SK-N-SH (cell line): ENCODE data around the gene TUBGCP5. TPM values are rescaled to one million over a fixed set of nuclear protein-coding genes. Genes with fewer than 3 reads are reported as not detected.

ENCODE experiments used
- CTCF ChIA-PET: fragments of 300-600, 350-600 bp; formaldehyde crosslinking; extraction: SDS; loops from one replicate; lab custom pipeline; 2021; lab: Yijun Ruan, JAX
- POLR2A ChIA-PET: fragments of 350-600 bp; sonication (Branson Sonifier 250); formaldehyde crosslinking; extraction: SDS; loops from one replicate; lab custom pipeline; 2020; ENCODE audit warnings: antibody characterized with exemption, inconsistent platforms; lab: Yijun Ruan, JAX
- DNase-seq: peaks from one replicate; pipeline ENCODE4 v3.0.0; 2012
- H2AFZ ChIP-seq: fragments of 200-600 bp; sonication (generic); 2 replicates; pipeline ENCODE4 v1.8.1; 2016; ENCODE audit warnings: antibody characterized with exemption, mild to moderate bottlenecking, low read depth
- H3F3A ChIP-seq: fragments of 200-600 bp; sonication (generic); replicated peaks from 2 replicates; pipeline ENCODE3; 2016; ENCODE audit warnings: antibody characterized with exemption, mild to moderate bottlenecking; ENCODE audit not compliant: insufficient read depth
- H3K27ac ChIP-seq, 2 experiments: fragments of 200-500 bp in 1 of 2; fragments of 200-600 bp in 1 of 2; sonication (Bioruptor generic) in 1 of 2; sonication (generic), shearing (Covaris generic) in 1 of 2; 2 replicates each; pipeline versions ENCODE4 v1.5.1 to v1.6.1; 2014 to 2016; ENCODE audit warnings: low read depth in 2 of 2, inconsistent platforms in 1 of 2, low read length in 1 of 2, mild to moderate bottlenecking in 1 of 2, mixed read lengths in 1 of 2
- H3K27me3 ChIP-seq: fragments of 200-600 bp; sonication (generic), shearing (Covaris generic); 2 replicates; pipeline ENCODE4 v1.6.1; 2016; ENCODE audit warnings: mixed run types; ENCODE audit not compliant: insufficient read depth
- H3K36me3 ChIP-seq, 2 experiments: fragments of 200-500 bp in 1 of 2; fragments of 200-600 bp in 1 of 2; sonication (Bioruptor generic) in 1 of 2; sonication (generic) in 1 of 2; replicated peaks in 1 of 2; 2 replicates each; pipeline versions ENCODE3 to v1.5.1; 2014 to 2016; ENCODE audit warnings: low read length in 1 of 2, mild to moderate bottlenecking in 1 of 2; ENCODE audit not compliant: insufficient read depth in 2 of 2, control insufficient read depth in 1 of 2
- H3K4me1 ChIP-seq, 2 experiments: fragments of 200-500 bp in 1 of 2; fragments of 200-600 bp in 1 of 2; sonication (Bioruptor generic) in 1 of 2; sonication (generic), shearing (Covaris generic) in 1 of 2; 2 replicates each; pipeline versions ENCODE4 v1.5.1 to v1.6.1; 2014 to 2016; ENCODE audit warnings: low read depth in 1 of 2, low read length in 1 of 2, mixed run types in 1 of 2; ENCODE audit not compliant: insufficient read depth in 2 of 2, control insufficient read depth in 1 of 2
- H3K4me2 ChIP-seq: fragments of 200-600 bp; sonication (generic), shearing (Covaris generic); 2 replicates; pipeline ENCODE4 v1.6.1; 2017; ENCODE audit warnings: mixed run types
- H3K4me3 ChIP-seq, 2 experiments: fragments of 200-500 bp in 1 of 2; fragments of 200-600 bp in 1 of 2; sonication (Bioruptor generic) in 1 of 2; sonication (generic), shearing (Covaris generic) in 1 of 2; 2 replicates each; pipeline versions ENCODE4 v1.5.1 to v1.8.1; 2014 to 2016; ENCODE audit warnings: low read depth in 2 of 2, inconsistent platforms in 1 of 2, low read length in 1 of 2, mild to moderate bottlenecking in 1 of 2, mixed read lengths in 1 of 2, moderate library complexity in 1 of 2
- H3K79me2 ChIP-seq: fragments of 200-600 bp; sonication (generic); 2 replicates; pipeline ENCODE4 v1.8.1; 2017; ENCODE audit warnings: mild to moderate bottlenecking; ENCODE audit not compliant: insufficient read depth
- H3K9ac ChIP-seq: fragments of 200-600 bp; sonication (generic); 2 replicates; pipeline ENCODE4 v1.6.1; 2017; ENCODE audit warnings: mixed run types
- H3K9me2 ChIP-seq: fragments of 200-600 bp; sonication (generic); 2 replicates; pipeline ENCODE4 v1.6.1; 2017; ENCODE audit warnings: mixed run types
- H3K9me3 ChIP-seq: fragments of 200-600 bp; sonication (generic); 2 replicates; pipeline ENCODE4 v1.6.1; 2017; ENCODE audit warnings: mixed run types, mild to moderate bottlenecking, moderate library complexity
- H4K20me1 ChIP-seq: fragments of 200-600 bp; sonication (generic); 2 replicates; pipeline ENCODE4 v1.6.1; 2017; ENCODE audit warnings: mild to moderate bottlenecking, mixed run types; ENCODE audit not compliant: insufficient read depth
- CHD2 ChIP-seq: fragments of 150-350 bp; IDR thresholded peaks from 2 replicates; pipeline ENCODE4 v1.6.1; 2018; ENCODE audit warnings: low read length; ENCODE audit not compliant: partially characterized antibody
- ELF1 ChIP-seq: IDR thresholded peaks from 2 replicates; pipeline ENCODE4 v1.4.0; 2012
- EZH2phosphoT487 ChIP-seq: fragments of 200-600 bp; sonication (generic); IDR thresholded peaks from 2 replicates; pipeline ENCODE4 v1.6.1; 2017; ENCODE audit warnings: low read depth, mixed run types, mild to moderate bottlenecking, antibody characterized with exemption, moderate library complexity, borderline replicate concordance
- FOXJ3 ChIP-seq: sonication (generic); formaldehyde crosslinking; IDR thresholded peaks from 2 replicates; pipeline ENCODE4 v1.5.1; 2020; ENCODE audit warnings: mild to moderate bottlenecking, missing genetic modification reagents
- FOXM1 ChIP-seq: IDR thresholded peaks from 2 replicates; pipeline ENCODE4 v1.4.0; 2012; ENCODE audit warnings: low read depth, mild to moderate bottlenecking
- GATA2 ChIP-seq: sonication (generic); formaldehyde crosslinking; IDR thresholded peaks from 2 replicates; pipeline ENCODE4 v1.5.0; 2020; ENCODE audit warnings: mild to moderate bottlenecking, missing genetic modification reagents
- JUND ChIP-seq: IDR thresholded peaks from 2 replicates; pipeline ENCODE4 v1.4.0; 2012
- MXI1 ChIP-seq: IDR thresholded peaks from 2 replicates; pipeline ENCODE4 v1.6.1; 2012; ENCODE audit warnings: mild to moderate bottlenecking, low read depth, low read length, improper control_type of control experiment
- NFIC ChIP-seq: IDR thresholded peaks from 2 replicates; pipeline ENCODE4 v1.4.0; 2012; ENCODE audit warnings: borderline replicate concordance
- PBX3 ChIP-seq: IDR thresholded peaks from 2 replicates; pipeline ENCODE4; 2012
- RCOR1 ChIP-seq: fragments of 150-350 bp; IDR thresholded peaks from 2 replicates; pipeline ENCODE4 v1.6.1; 2017; ENCODE audit warnings: antibody characterized with exemption, low read length
- RXRA ChIP-seq: IDR thresholded peaks from 2 replicates; pipeline ENCODE4 v1.4.0; 2012; ENCODE audit warnings: low read depth, mild to moderate bottlenecking, borderline replicate concordance
- TAF1 ChIP-seq: IDR thresholded peaks from 2 replicates; pipeline ENCODE4 v1.6.1; 2012; ENCODE audit warnings: low read depth, mild to moderate bottlenecking, low read length, moderate library complexity, borderline replicate concordance
- TCF12 ChIP-seq: IDR thresholded peaks from 2 replicates; pipeline ENCODE4 v1.4.0; 2012
- USF1 ChIP-seq: IDR thresholded peaks from 2 replicates; pipeline ENCODE4 v1.4.0; 2012; ENCODE audit warnings: low read depth, borderline replicate concordance
- WGBS: methylation state at CpG from one replicate; pipeline ENCODE4 v1.1.6; 2017; ENCODE audit warnings: low lambda C conversion rate; 5-methylcytosine and 5-hydroxymethylcytosine counted together
- polyA plus RNA-seq, 3 experiments: library from polyadenylated mRNA; depleted of rRNA; stranded (reverse); fragments of >200 nt; gene quantifications; 2 replicates each; pipeline ENCODE4 v1.2.3, GENCODE V29; 2012

TUBGCP5 gene
- polyA plus RNA-seq, 1 of the 3 experiments (the other 2 are of a cell fraction), result 8.7 TPM

GRCh38 chr15:22954798-22955543 lies 84.4 kb downstream of the TUBGCP5 start:
- Histone ChIP-seq H3K9me3 (no peaks in the 10 kb centered on the region), H3K4me3 (no peak overlapping the region), H2AFZ (no peak overlapping the region), H3K27ac (no peak overlapping the region), H3K9me2 (no peaks in the 10 kb centered on the region), H3K9ac (no peak overlapping the region), H4K20me1 (peaks cover 92% of the 10 kb centered on the region), H3K4me1 (peaks cover 0 to 35% of the 10 kb centered on the region in 2 experiments; a peak in 1 of 4 replicates), H3K79me2 (peaks cover 100% of the 10 kb centered on the region), H3K4me2 (no peak overlapping the region), H3K27me3 (no peaks in the 10 kb centered on the region), H3K36me3 (no peaks in the 10 kb centered on the region), H3F3A (peaks cover under 1% of the 10 kb centered on the region)
- DNase-seq, result no peak
- POLR2A ChIA-PET, result no interaction called here
- CTCF ChIA-PET, result interaction anchor here (0.9 kb wide), 1 partner anchor 9 kb away, joined by 3 read pairs; no protein-coding TSS in a partner anchor
- TF ChIP-seq MXI1 (no peak), EZH2phosphoT487 (no peak), CHD2 (no peak), PBX3 (no peak), USF1 (no peak)
- WGBS, result 81% methylated on average over 11 of the region's 14 CpGs

DNA sequence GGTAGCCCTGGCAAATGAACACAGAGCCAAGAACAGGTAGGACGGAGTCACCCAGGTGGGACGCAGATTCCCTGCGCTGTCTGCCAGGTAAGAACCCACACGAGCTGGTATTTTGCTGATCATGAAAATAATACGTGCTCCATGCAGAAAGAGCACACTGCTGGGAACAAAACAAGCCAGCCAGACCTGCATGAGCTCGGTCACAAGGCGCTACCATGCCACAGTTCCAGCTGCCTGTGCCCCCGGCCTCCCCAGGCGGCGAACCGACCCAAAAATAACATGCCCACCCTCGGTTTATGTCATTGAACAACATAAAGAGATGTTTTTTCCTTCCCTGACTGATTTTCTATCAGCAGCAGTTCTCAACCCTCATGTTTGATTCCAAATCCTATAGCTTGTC lies 85.0 kb downstream of the TUBGCP5 start:
- Histone ChIP-seq H3K27ac (no peak overlapping the region), H3K4me2 (no peak overlapping the region), H3K4me3 (no peak overlapping the region), H3K4me1 (peaks cover 0 to 34% of the 10 kb centered on the region in 2 experiments; a peak in 2 of 4 replicates), H4K20me1 (peaks cover 87% of the 10 kb centered on the region), H3K27me3 (no peaks in the 10 kb centered on the region), H3K9ac (no peak overlapping the region), H3K36me3 (no peaks in the 10 kb centered on the region), H3K9me2 (no peaks in the 10 kb centered on the region), H3K79me2 (peaks cover 100% of the 10 kb centered on the region), H3F3A (peaks cover 4% of the 10 kb centered on the region), H2AFZ (no peak overlapping the region), H3K9me3 (no peaks in the 10 kb centered on the region)
- no peak for TF ChIP-seq FOXM1
- TF ChIP-seq ELF1, result no peak
- no peak for TF ChIP-seq RXRA
- no peak for TF ChIP-seq JUND
- no peak for TF ChIP-seq RCOR1
- TF ChIP-seq GATA2 (CRISPR knock-in tag), result no peak
- TF ChIP-seq USF1, result no peak
- no peak for TF ChIP-seq NFIC
- TF ChIP-seq FOXJ3 (CRISPR knock-in tag), result no peak
- no peak for TF ChIP-seq TAF1
- no peak for TF ChIP-seq TCF12
- ChIA-PET POLR2A (no interaction called here), CTCF (interaction anchor here (0.9 kb wide), 1 partner anchor 9 kb away, joined by 3 read pairs; no protein-coding TSS in a partner anchor)
- DNase-seq, result no peak
- 98% methylated on average over 12 of the region's 12 CpGs for WGBS
